GM12878 (cell line): ENCODE data around the gene MROH2A. TPM values are rescaled to one million over a fixed set of nuclear protein-coding genes. Genes with fewer than 3 reads are reported as not detected.

Experiments used
- BCLAF1 ChIP-seq: fragments of 450-650 bp; IDR thresholded peaks from 2 replicates; pipeline ENCODE4 v1.6.1; 2017; ENCODE audit warnings: antibody characterized with exemption, mild to moderate bottlenecking, moderate library complexity
- EP300 ChIP-seq, 2 experiments: fragments of 150-350 bp in 1 of 2; IDR thresholded peaks; 2 replicates each; pipeline ENCODE4 v1.6.1; 2011 to 2012; ENCODE audit warnings: low read depth in 2 of 2, low read length in 2 of 2, borderline replicate concordance in 1 of 2, improper control_type of control experiment in 1 of 2, inconsistent platforms in 1 of 2; ENCODE audit not compliant: control insufficient read depth in 1 of 2
- IRF4 ChIP-seq: IDR thresholded peaks from 2 replicates; pipeline ENCODE4 v1.6.1; 2011; ENCODE audit warnings: low read depth, low read length
- KAT2A ChIP-seq: conservative IDR thresholded peaks from 2 replicates; pipeline ENCODE4 v1.6.1; 2011; ENCODE audit warnings: low read depth, low read length; ENCODE audit not compliant: control insufficient read depth
- MAX ChIP-seq: IDR thresholded peaks from 2 replicates; pipeline ENCODE4 v1.6.1; 2012; ENCODE audit warnings: low read depth, low read length, improper control_type of control experiment
- MEF2B ChIP-seq: fragments of 450-650 bp; IDR thresholded peaks from 2 replicates; pipeline ENCODE4 v1.6.1; 2018; ENCODE audit warnings: mild to moderate bottlenecking, moderate library complexity; ENCODE audit not compliant: partially characterized antibody, poor library complexity, severe bottlenecking
- MYC ChIP-seq: IDR thresholded peaks from 2 replicates; pipeline ENCODE4 v1.6.1; 2011; ENCODE audit warnings: mild to moderate bottlenecking, low read length, moderate library complexity, inconsistent platforms; ENCODE audit not compliant: insufficient read depth, insufficient replicate concordance, insufficient read length, severe bottlenecking
- NR2C2 ChIP-seq: IDR thresholded peaks from 2 replicates; pipeline ENCODE4 v1.6.1; 2011; ENCODE audit warnings: borderline replicate concordance, low read depth; ENCODE audit not compliant: control insufficient read depth, insufficient read length
- RAD21 ChIP-seq: IDR thresholded peaks from 2 replicates; pipeline ENCODE4 v1.6.1; 2011; ENCODE audit warnings: mild to moderate bottlenecking, low read depth, low read length, moderate library complexity; ENCODE audit not compliant: insufficient read depth
- REST ChIP-seq: IDR thresholded peaks from 2 replicates; pipeline ENCODE4 v1.6.1; 2012; ENCODE audit warnings: mild to moderate bottlenecking, low read depth, low read length
- SMARCA5 ChIP-seq: fragments of 450-650 bp; IDR thresholded peaks from 2 replicates; pipeline ENCODE4 v1.6.1; 2017; ENCODE audit warnings: mild to moderate bottlenecking
- STAT1 ChIP-seq: fragments of 450-650 bp; conservative IDR thresholded peaks from 2 replicates; pipeline ENCODE4 v1.6.1; 2014; ENCODE audit warnings: antibody characterized with exemption, mild to moderate bottlenecking
- TBL1XR1 ChIP-seq: IDR thresholded peaks from 2 replicates; pipeline ENCODE4 v1.6.1; 2012; ENCODE audit warnings: low read depth, low read length, improper control_type of control experiment
- TCF12 ChIP-seq: IDR thresholded peaks from 2 replicates; pipeline ENCODE4 v1.6.1; 2011; ENCODE audit warnings: low read depth, mild to moderate bottlenecking, low read length
- TCF3 ChIP-seq: IDR thresholded peaks from 2 replicates; pipeline ENCODE4 v1.6.1; 2012; ENCODE audit warnings: low read depth, mild to moderate bottlenecking, low read length, borderline replicate concordance; ENCODE audit not compliant: insufficient read depth
- polyA plus RNA-seq, 11 experiments: library from polyadenylated mRNA; depleted of rRNA in 4 of 11; unstranded in 6 of 11; stranded (reverse) in 5 of 11; fragments of >200 nt; fragmentation: Nextera tagmentation in 4 of 11; fragmentation: Illumina TruSeq in 1 of 11; extraction: Ambion mirVana in 4 of 11; extraction: Trizol in 1 of 11; gene quantifications; 1 replicate in 1 of 11; 2 replicates in 10 of 11; pipeline versions ENCODE4 v1.2.1 to v1.2.3, GENCODE V29; 2011 to 2016; ENCODE audit warnings: inconsistent platforms in 2 of 11, missing spikeins in 2 of 11, low read depth in 1 of 11
- total RNA-seq, 4 experiments: library from RNA; depleted of rRNA in 3 of 4; stranded (reverse); fragments of >200 nt in 3 of 4; fragmentation: Illumina TruSeq in 1 of 4; extraction: Trizol in 1 of 4; gene quantifications; 2 replicates each; pipeline versions ENCODE4 v1.2.1 to v1.2.3, GENCODE V29; 2013 to 2021

The MROH2A gene
- total and polyA plus RNA-seq, 10 of the 15 experiments (the other 5 are each of a cell fraction or from before 2014, with no cell fraction given), result not detected

GRCh38 chr2:233857511-233858141 lies 79.5 kb downstream of the MROH2A start (continued):
- TF ChIP-seq MEF2B, result no peak
- no peak for TF ChIP-seq NR2C2
- TF ChIP-seq MYC, result no peak
- no peak for TF ChIP-seq BCLAF1
- no peak for TF ChIP-seq TCF3
- no peak for TF ChIP-seq IRF4
- TF ChIP-seq MAX, result no peak
- TF ChIP-seq SMARCA5, result 0 out of 2 replicates have a peak, but pooled peaks have one; percentile 20
- TF ChIP-seq RAD21, result 0 out of 2 replicates have a peak, but pooled peaks have one; percentile 21
- TF ChIP-seq TCF12, result no peak
- TF ChIP-seq EP300 (IDR thresholded peaks at IDR 0.05; ENCODE audit: borderline replicate concordance in 1 of 2, control insufficient read depth in 1 of 2, low read depth in 2 of 2, low read length in 2 of 2), result no peak
- TF ChIP-seq STAT1, result no peak
- no peak for TF ChIP-seq KAT2A
- no peak for TF ChIP-seq REST
- TF ChIP-seq TBL1XR1, result no peak
